ENCODE results near the gene TKT.
A peak's percentile ranks its signal among the peaks of the same experiment; 100 is the strongest.

TKT gene

DNA sequence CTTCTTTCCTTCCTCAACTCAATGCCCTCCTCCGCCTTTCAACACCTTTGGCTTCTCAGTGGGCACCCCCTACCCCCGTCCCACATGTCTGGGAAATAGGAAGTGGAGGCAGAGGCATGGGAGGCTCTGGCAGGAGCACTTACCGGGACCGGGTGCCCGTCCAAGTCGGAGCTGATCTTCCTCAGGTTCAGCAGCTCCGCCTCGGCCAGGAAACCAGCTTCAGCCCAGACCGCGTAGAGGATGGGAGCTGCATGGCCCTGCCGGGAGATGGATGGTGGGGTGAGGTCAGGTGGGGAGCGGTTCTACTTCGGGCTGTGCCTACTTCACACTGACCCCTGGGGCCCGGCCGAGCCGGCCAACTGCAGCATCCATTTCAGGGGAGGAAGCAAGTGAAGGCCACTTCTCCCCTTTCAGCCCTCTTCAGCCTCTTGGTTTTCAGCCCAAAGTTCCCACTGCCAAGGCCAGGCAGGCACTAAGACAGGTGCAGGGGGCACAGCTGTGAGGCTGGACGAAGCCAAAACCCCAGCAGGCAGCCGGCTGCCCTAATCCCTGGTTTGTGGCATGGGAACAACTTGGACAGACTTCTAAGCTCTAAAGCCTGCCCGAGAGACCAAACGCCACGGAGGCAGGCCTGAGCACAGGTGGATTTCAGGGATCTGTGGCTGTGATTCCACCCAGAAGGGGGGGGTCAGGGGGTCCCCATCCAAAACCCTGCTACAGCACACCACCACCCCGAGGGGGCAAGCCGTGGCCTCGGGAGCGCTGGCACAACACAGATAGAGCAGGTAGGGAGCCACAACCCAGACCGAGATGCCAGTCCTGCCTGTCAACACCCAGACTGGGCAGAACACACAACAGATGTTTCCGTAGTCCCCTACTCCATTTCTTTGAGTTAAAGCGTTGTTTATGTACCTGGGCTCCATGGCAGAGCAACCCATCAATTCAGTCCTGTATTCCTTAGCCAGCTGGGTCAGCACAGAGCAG, 14.5 kb downstream of the TKT start:
- H3K4me3 ChIP-seq (ENCODE audit: low read depth, low read length) = no peak overlapping the region
- TF ChIP-seq MYC (IDR thresholded peaks at IDR 0.05; ENCODE audit: low read depth, low read length) (no peak), CTCF (IDR thresholded peaks at IDR 0.05; ENCODE audit: low read depth, low read length) (no peak), MAX (IDR thresholded peaks at IDR 0.05; ENCODE audit: low read depth, low read length) (no peak), POLR2A (IDR thresholded peaks at IDR 0.05; ENCODE audit: extremely low read depth, insufficient read length) (no peak)
- no peak for DNase-seq (ENCODE audit: low read depth)

- TF ChIP-seq MYC (IDR thresholded peaks at IDR 0.05; ENCODE audit: low read depth, low read length) (no peak), MAX (IDR thresholded peaks at IDR 0.05; ENCODE audit: low read depth, low read length) (no peak), POLR2A (IDR thresholded peaks at IDR 0.05; ENCODE audit: extremely low read depth, insufficient read length) (no peak), CTCF (IDR thresholded peaks at IDR 0.05; ENCODE audit: low read depth, low read length) (no peak)
These were observed 16.0 kb downstream of the TKT start for GRCh38 chr3:53239800-53240199.

GRCh38 chr3:53238886-53239285, 16.9 kb downstream of the TKT start:
- H3K4me3 ChIP-seq (ENCODE audit: low read depth, low read length) = no peak overlapping the region
- TF ChIP-seq CTCF (IDR thresholded peaks at IDR 0.05; ENCODE audit: low read depth, low read length) = no peak
- TF ChIP-seq MYC (IDR thresholded peaks at IDR 0.05; ENCODE audit: low read depth, low read length) = no peak
- no peak for TF ChIP-seq MAX (IDR thresholded peaks at IDR 0.05; ENCODE audit: low read depth, low read length)
- DNase-seq (ENCODE audit: low read depth) = no peak

More at GRCh38 chr3:53239800-53240199, 16.0 kb downstream of the TKT start:
- DNase-seq (ENCODE audit: low read depth) = no peak
- no peak overlapping the region for H3K4me3 ChIP-seq (ENCODE audit: low read depth, low read length)

GRCh38 chr3:53238051-53238850, 17.6 kb downstream of the TKT start:
- no peak for DNase-seq (ENCODE audit: low read depth)
- TF ChIP-seq CTCF (IDR thresholded peaks at IDR 0.05; ENCODE audit: low read depth, low read length) = no peak
- no peak for TF ChIP-seq MAX (IDR thresholded peaks at IDR 0.05; ENCODE audit: low read depth, low read length)
- no peak for TF ChIP-seq POLR2A (IDR thresholded peaks at IDR 0.05; ENCODE audit: extremely low read depth, insufficient read length)
- TF ChIP-seq MYC (IDR thresholded peaks at IDR 0.05; ENCODE audit: low read depth, low read length) = no peak
- no peak overlapping the region for H3K4me3 ChIP-seq (ENCODE audit: low read depth, low read length)

DNA sequence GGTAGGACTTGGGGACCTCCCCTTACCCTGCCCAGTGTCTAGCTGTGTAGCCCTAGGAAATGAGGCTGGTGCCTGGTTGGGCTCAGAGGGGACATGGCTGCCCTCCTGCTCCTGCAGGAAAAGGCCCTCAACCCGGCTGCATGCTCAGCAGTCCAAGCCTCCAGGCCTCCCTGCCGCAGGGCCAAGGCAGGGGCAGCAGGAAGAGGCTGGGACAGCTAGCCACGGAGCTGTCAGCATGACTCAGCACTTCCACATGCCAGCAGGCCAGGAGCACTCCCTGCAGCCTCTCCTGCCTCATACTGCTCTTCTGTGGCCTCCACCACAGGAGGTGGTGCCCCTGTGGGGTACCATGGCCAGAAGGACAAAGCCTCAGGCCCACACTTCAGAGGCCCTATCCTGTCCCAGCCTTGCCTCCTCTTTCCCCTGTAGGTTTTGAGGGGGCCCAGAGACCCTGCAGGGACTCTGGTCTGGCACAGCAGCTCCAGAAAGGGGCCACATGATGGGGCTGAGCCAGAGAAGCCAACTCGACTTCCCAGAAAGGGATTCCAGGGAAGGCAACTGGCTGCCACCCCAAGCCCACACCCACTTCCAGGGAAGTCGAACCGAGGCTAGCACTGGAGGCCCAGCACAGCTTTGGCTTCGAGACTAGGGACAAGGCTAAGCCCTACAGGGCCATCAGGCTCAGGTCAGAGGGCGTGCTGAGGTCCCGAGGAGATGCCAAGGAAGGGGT, 19.5 kb downstream of the TKT start:
- TF ChIP-seq POLR2A (IDR thresholded peaks at IDR 0.05; ENCODE audit: extremely low read depth, insufficient read length) (no peak), MAX (IDR thresholded peaks at IDR 0.05; ENCODE audit: low read depth, low read length) (peak; percentile 52), MYC (IDR thresholded peaks at IDR 0.05; ENCODE audit: low read depth, low read length) (peak; percentile 32; the same call in 1 of the 2 replicates), CTCF (IDR thresholded peaks at IDR 0.05; ENCODE audit: low read depth, low read length) (no peak)
- peak; percentile 85 for DNase-seq (ENCODE audit: low read depth)
- no peak overlapping the region for H3K4me3 ChIP-seq (ENCODE audit: low read depth, low read length)
